HL-60 (cell line): ENCODE results near the gene NCK2.

Source experiments
- DNase-seq, 2 experiments: peaks; one replicate each; pipeline ENCODE4 v3.0.0-alpha.2; 2010 to 2020; ENCODE audit warnings: low read depth in 1 of 2, low spot score in 1 of 2
- H3K27ac ChIP-seq: fragments of 250-450 bp; sonication (Bioruptor Pico); replicated peaks from 2 replicates; pipeline ENCODE4 v1.5.1; 2020; ENCODE audit warnings: mild to moderate bottlenecking, moderate library complexity
- H3K27me3 ChIP-seq: fragments of 250-450 bp; sonication (Bioruptor Pico); 2 replicates; pipeline ENCODE4 v1.5.1; 2021; ENCODE audit warnings: mild to moderate bottlenecking, moderate library complexity; ENCODE audit not compliant: insufficient read depth, poor library complexity, severe bottlenecking
- H3K4me3 ChIP-seq: replicated peaks from 2 replicates; pipeline ENCODE4 v1.5.1; 2011; ENCODE audit warnings: mild to moderate bottlenecking, control low read depth, low read length; ENCODE audit not compliant: insufficient read depth
- CTCF ChIP-seq: IDR thresholded peaks from one replicate; pipeline ENCODE4 v1.5.1; 2011; ENCODE audit warnings: low read length, control low read depth, inconsistent platforms; ENCODE audit not compliant: insufficient read depth
- GABPA ChIP-seq: IDR thresholded peaks from 2 replicates; pipeline ENCODE4 v1.6.1; 2012; ENCODE audit warnings: low read depth
- POLR2AphosphoS5 ChIP-seq: IDR thresholded peaks from 2 replicates; pipeline ENCODE4 v1.6.1; 2012; ENCODE audit warnings: low read depth
- REST ChIP-seq: IDR thresholded peaks from 2 replicates; pipeline ENCODE4 v1.6.1; 2012; ENCODE audit warnings: low read depth; ENCODE audit not compliant: insufficient replicate concordance
- SPI1 ChIP-seq: IDR thresholded peaks from 2 replicates; pipeline ENCODE4 v1.6.1; 2012; ENCODE audit warnings: low read depth, mild to moderate bottlenecking, borderline replicate concordance

Gene NCK2

GRCh38 chr2:105809097-105809473 is 64.4 kb downstream of the NCK2 start:
- Histone ChIP-seq H3K27ac (no peak overlapping the region), H3K27me3 (no peaks in the 10 kb centered on the region), H3K4me3 (no peak overlapping the region)
- TF ChIP-seq POLR2AphosphoS5 (no peak), REST (no peak), SPI1 (no peak), CTCF (no peak), GABPA (no peak)
- DNase-seq, result no peak

GRCh38 chr2:105809723-105810122 is 65.0 kb downstream of the NCK2 start:
- H3K27me3 ChIP-seq, result no peaks in the 10 kb centered on the region
- no peak overlapping the region for H3K27ac ChIP-seq
- TF ChIP-seq SPI1 (no peak), GABPA (no peak), CTCF (no peak), REST (no peak), POLR2AphosphoS5 (no peak)
- no peak for DNase-seq
- no peak overlapping the region for H3K4me3 ChIP-seq

DNA sequence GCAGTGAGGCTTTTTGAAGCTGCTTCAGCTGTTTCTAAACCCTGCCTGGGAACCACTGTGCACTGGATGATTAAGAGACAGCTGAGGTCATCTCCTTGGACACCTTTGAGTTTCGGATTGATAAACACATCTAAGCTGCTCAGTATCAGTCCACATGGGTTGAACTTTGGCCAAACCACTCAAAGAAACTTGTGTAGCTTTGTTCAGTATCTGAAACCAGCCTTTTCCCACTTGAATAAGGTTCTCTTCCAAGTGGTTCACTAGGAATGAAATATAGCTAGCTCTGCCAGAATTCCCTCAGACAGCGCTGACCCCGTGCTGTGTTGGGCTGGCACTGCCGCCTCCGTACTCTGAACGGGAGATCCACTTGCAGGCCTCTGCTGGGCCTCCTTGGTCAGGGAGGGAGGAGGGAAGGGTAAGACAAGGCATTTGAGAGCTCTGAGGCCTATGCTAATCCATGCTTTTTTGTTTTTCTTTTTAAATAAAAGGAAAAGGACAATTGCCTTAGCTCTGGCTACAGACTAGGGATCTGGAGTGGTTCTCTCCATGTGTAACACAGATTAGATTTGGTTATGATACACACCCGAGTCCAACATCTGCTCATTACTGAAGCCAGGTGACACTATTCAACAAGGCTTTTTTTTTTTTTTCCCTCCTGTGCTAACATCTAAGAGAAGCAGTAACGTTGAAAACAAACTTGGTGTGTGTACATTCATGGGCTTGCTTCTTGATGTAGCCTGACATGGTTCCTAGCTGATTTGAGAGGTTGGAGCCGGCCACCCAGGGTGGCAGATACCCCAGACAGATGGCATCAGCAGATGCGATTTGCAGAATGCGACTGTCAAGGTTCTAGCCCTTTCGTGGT is 67.7 kb downstream of the NCK2 start:
- H3K27me3 ChIP-seq, result no peaks in the 10 kb centered on the region
- H3K4me3 ChIP-seq, result no peak overlapping the region
- H3K27ac ChIP-seq, result no peak overlapping the region
- no peak for DNase-seq
- TF ChIP-seq CTCF, result no peak
- TF ChIP-seq REST, result no peak
- no peak for TF ChIP-seq SPI1
- TF ChIP-seq POLR2AphosphoS5, result no peak
- no peak for TF ChIP-seq GABPA
